Kidney capillary endothelial cell (primary cell): Measurements from ENCODE around the gene TEP1.
"Not testable (repeated sequence)": the region's sequence is repeated elsewhere in the genome, so short reads cannot be mapped to it uniquely, and the experiment has no call there.

Experiments
- DNase-seq: peaks from one replicate; pipeline ENCODE4 v3.0.0-alpha.2; 2018; ENCODE audit warnings: low spot score

Gene TEP1

GRCh38 chr14:20341032-20341431, 72.3 kb downstream of the TEP1 start:
- not testable (repeated sequence) for DNase-seq

GRCh38 chr14:20334017-20334416, 79.3 kb downstream of the TEP1 start:
- no peak for DNase-seq

- DNase-seq: no peak
Observed at GRCh38 chr14:20333494-20333841, 79.8 kb downstream of the TEP1 start.

GRCh38 chr14:20332788-20333493, 80.4 kb downstream of the TEP1 start, which contains the start of gene CCNB1IP1:
CCNB1IP1 (minus strand) TSS chr14:20333279; CDS start chr14:20316523, 16,756 bp downstream.
- peak; percentile 87 for DNase-seq

GRCh38 chr14:20332431-20332787, 80.9 kb downstream of the TEP1 start:
- no peak for DNase-seq

GRCh38 chr14:20331053-20331613, 82.2 kb downstream of the TEP1 start:
- no peak for DNase-seq

GRCh38 chr14:20329355-20329754, 83.9 kb downstream of the TEP1 start:
- DNase-seq: no peak

- no peak for DNase-seq
Observed at GRCh38 chr14:20328705-20329104, 84.6 kb downstream of the TEP1 start.

- peak; percentile 79 for DNase-seq
Observed at GRCh38 chr14:20327005-20327869, 86.1 kb downstream of the TEP1 start.

GRCh38 chr14:20317720-20318119, 95.6 kb downstream of the TEP1 start:
- no peak for DNase-seq
